Ovary (tissue), 3 donors: ENCODE data around the gene ANXA11.
A peak's percentile ranks its signal among the peaks of the same experiment; 100 is the strongest.

Source experiments
- CTCF ChIP-seq, 3 donors: fragments of 450-650 bp in 2 of 3; fragments of 200-600 bp in 1 of 3; IDR thresholded peaks; one replicate each; pipeline versions ENCODE4 v1.5.1 to v1.8.0; 2016 to 2022; ENCODE audit warnings: antibody characterized with exemption in 3 of 3, mild to moderate bottlenecking in 1 of 3
- EP300 ChIP-seq: sonication (generic); formaldehyde crosslinking; IDR thresholded peaks from one replicate; pipeline ENCODE4 v1.6.1; 2017; ENCODE audit warnings: antibody characterized with exemption
- POLR2A ChIP-seq: fragments of 450-650 bp; IDR thresholded peaks from one replicate; pipeline ENCODE4 v1.6.1; 2017; ENCODE audit warnings: antibody characterized with exemption, mild to moderate bottlenecking, moderate library complexity
- donor health status: DM: no; HTN: no; CAD: no.

GRCh38 chr10:80205477-80206276 lies at the start of gene ANXA11:
- peak; percentile 74 for TF ChIP-seq POLR2A
- no peak for TF ChIP-seq EP300
- no peak for TF ChIP-seq CTCF (IDR thresholded peaks at IDR 0.05)
